GM19395 (cell line): Measurements from ENCODE around the gene VEZT.
A peak's percentile ranks its signal among the peaks of the same experiment; 100 is the strongest.
"Not testable (repeated sequence)": the region's sequence is repeated elsewhere in the genome, so short reads cannot be mapped to it uniquely, and the experiment has no call there.

ENCODE experiments used
- ATAC-seq: cut with Tn5 transposase; IDR thresholded peaks from one replicate; pipeline ENCODE4 v1.9.1; 2021; ENCODE audit warnings: mild to moderate bottlenecking, moderate library complexity; ENCODE audit not compliant: unreplicated experiment

VEZT gene, protein sequence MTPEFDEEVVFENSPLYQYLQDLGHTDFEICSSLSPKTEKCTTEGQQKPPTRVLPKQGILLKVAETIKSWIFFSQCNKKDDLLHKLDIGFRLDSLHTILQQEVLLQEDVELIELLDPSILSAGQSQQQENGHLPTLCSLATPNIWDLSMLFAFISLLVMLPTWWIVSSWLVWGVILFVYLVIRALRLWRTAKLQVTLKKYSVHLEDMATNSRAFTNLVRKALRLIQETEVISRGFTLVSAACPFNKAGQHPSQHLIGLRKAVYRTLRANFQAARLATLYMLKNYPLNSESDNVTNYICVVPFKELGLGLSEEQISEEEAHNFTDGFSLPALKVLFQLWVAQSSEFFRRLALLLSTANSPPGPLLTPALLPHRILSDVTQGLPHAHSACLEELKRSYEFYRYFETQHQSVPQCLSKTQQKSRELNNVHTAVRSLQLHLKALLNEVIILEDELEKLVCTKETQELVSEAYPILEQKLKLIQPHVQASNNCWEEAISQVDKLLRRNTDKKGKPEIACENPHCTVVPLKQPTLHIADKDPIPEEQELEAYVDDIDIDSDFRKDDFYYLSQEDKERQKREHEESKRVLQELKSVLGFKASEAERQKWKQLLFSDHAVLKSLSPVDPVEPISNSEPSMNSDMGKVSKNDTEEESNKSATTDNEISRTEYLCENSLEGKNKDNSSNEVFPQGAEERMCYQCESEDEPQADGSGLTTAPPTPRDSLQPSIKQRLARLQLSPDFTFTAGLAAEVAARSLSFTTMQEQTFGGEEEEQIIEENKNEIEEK

DNA sequence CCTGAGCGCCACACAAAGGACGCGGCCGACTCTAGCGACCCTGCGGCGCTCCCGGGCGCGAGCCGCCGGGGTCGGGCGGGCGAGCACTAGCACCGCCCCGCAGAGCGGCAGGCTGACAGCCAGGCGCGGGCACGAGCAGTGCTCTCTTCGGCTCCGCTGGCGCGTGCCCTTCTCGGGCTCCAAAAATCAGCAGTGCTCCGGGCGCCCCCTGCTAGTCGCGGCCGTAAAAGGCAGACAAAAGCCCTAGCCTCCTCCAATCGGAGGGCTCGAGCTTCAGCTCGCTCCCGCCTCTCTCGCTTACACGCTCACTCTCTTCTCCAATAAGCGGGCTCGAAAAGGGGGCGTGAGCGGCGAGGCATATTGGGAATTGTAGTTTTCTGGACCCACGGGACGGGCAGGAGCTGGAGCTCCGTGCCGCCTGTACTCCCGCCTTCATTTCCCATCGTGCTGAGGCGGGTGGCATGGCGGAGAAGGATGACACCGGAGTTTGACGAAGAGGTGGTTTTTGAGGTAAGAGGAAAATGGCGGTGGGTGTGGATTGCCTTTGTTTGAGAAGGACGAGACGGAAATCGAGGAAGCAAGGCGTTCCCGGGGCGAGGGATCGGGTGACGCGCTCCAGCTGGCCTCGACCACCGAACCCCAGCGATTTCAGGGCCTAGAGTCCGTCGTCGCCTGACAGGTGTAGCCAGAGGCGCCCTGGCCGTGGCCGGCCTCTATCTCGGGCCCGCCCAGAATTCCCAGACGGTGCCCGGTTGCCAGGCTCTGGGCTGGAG is at the start of gene VEZT, which contains the start of gene FGD6:
VEZT (plus strand) TSS at position 431 of the 773 bp plus-strand sequence; CDS start at position 475, 44 bp downstream.
FGD6 (minus strand) TSS at position 91 of the 773 bp plus-strand sequence. CDS start 227 bp downstream, outside the sequence.
- ATAC-seq = peak; percentile 93

DNA sequence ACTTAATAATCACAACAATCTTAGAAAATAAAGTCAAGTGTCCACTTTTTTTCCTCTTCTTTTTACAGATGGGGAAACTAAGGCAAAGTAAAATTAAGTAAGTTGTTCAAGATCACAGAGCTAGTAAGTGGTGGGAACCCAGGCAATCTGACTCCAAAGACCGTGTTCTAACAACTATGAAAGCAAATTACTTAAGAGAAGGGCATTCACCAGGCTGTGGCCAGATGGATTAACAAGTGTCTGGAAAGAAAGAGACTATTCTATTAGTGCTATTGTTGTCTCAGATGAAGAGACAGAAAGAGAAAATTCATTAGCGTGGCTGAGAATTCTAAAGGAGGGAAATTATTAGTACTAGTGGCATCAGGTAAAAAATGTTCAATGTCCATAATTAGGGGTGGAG is 48.9 kb upstream of the VEZT start:
- ATAC-seq = no peak

DNA sequence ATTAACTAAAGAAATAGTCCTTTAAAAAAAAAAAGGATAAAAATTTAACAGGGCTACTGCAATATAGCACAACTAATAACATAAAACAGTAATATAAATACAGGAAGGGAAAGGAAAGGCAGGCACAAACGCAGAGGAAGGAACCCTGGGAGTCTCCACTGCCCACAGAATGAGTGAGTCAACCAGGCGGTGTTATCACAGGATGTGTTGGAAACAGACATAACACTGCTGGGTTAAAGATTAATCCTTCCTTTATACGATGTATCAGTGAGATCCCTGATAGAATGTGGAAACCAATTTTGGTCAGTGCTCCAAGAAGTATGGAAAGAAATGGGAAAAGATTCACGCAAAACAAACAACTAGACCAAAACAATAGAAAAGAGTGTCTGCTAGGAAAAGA is 48.2 kb upstream of the VEZT start:
- ATAC-seq = no peak

DNA sequence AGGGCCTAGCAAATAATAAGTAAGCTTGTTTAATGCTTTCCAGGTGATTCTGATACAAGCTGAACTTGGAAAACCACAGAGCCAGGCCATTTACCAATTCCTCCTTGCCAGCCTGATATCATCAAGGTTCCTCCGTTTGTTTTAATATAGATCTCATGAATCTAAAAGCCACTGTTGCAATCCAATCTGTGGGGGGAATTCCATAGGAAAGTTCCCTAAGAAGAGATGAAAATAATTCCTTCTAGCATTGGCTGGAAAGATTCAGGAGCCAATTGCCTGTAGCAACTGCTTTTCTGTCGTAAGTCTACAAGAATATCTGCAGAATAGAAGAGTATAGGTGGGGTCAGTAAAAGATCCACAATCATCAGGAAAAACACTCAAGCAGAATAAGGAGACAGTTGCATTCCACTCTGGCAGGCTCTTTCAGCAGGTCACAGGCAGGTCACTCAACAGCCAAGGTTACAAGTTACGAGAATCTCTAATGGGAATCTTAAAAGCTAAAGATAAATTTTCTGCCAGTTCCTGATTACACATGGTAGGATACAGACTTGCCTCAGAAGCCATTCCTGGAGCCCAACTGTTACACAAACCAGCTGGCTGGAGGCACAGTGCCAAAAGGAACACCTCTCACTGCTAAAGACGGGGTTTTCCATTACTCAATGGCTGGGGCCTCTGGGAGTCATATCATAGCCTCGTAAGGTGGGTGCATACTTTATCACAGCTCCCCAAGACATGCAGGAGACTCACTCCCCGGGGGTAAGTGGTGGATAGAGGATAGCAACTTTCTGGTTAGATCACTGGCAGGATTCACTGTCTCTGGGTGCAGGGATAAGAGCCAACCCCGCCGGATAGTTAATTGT is 44.0 kb upstream of the VEZT start:
- no peak for ATAC-seq

DNA sequence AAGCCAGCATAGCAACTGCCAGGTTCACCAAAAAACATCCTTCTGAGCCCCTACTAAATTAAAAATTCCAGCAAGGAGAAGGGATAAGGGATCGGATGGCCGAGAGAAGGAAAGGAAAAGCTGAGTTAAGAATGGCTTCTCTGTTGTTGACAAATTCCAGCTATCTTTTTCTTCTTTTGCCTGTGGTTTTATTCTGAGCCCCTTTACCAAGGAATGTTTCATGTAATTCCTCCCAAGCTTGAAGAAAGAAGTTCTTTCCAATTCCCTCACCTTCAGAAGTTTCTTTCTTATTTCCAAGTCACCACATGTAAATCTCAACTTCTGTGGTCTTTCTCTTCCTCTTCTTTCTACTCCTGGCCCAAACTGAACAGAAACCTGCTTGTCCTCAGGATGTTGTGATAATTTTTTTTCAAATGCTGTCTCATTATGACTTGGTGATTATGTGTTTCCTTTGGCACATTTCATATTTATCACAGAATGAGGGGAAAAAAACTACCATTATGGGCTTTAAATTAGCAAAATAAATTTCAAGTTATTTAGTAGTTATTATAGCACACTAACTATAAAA is 40.3 kb upstream of the VEZT start:
- ATAC-seq = no peak

DNA sequence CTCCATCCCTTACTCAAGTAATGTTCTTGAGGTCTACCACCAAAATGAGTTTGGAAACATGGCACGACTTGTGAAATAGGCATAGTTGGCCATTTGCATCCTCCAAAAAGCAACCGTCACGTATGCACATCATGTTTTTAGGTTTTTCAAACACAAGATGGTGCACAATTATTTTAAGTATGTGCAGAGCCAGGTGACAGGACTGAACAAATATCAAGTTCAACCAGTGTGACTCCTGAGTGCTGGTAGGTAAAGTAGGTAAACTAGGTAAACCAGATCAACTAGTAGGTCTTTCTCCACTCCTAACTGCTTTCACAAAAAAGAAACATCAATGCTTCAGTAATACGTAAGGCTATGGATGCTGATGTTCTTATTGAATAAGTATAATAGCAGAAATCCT is 39.5 kb upstream of the VEZT start:
- ATAC-seq = no peak

DNA sequence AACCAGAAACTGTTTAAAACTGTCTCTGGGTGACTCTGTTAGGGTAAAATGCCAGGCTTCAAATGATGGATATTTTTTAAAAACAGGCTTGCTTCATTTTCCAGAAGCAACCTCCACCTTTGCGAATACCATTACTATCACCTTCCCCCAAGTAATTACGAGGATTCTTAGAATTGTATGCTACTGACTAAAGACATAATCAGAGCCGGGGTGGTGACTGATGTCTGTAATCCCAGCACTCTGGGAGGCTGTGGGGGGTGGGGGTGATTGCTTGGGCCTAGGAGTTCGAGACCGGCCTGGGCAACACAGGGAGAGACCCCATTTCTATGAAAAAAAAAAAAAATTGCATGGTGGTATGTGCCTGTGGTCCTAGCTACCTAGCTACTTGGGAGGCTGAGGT is 38.6 kb upstream of the VEZT start:
- ATAC-seq = no peak

DNA sequence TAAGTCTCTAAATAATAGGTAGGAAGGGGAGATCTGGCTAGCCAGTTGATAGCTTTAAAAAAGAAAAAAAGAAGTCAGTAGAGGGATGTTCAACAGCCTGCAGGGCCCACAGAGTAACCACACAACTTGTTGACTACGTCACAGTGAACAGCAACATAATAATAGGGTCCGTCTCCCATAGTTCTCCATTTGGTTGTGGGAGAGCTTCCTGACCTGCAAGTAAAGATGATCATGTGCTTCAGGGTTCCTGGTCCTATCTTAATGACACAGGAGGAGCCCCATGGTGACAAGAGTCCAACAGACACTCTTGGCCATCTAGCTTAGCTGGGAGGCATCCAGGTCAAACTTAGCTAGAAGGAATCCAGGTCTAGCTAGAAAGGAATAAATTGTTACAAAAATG is 36.5 kb upstream of the VEZT start:
- ATAC-seq = no peak

DNA sequence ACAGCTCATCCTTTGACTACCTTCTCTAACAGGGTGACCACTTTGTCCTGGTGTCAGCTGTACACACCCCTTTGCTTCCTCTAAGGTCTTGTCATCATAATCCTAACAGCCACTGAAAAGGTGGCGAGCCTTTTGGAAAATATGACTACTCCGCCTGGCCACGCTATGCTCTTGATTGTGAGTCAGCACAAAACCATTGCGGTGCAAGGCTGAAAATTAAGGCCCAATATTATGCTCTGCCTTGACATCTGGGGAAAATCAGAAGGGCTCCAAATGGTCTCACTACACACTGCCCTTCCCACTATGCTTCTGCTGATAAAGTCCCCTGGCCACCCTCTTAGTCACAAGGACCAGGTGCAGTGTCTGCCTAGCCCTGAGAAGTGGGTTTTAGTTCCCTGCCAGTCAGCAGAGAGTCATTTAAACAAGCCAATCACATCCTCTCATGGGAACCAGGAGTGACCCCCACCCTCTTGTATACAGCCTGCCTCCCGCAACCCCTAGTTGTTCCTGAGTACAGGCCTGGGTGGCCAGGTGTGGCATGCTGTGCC is 34.7 kb upstream of the VEZT start:
- ATAC-seq = no peak

DNA sequence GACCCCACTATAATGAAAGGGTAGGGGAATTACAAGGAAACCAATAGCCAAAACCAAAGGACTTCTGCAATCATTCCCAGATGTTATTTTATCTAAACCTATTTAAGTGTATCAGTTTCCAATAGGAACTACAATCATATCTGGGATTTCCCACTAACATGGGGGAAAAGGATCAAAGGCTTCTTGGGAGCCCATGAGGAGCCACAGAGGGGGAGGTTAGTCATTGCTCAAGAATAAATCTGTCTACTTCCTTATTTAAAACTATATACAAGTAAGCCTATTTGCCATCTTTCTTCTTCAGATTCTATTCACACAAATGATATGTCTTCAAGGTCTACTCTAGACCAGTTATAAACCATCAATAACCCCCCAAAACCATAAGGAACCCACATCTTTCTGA is 33.5 kb upstream of the VEZT start:
- no peak for ATAC-seq

DNA sequence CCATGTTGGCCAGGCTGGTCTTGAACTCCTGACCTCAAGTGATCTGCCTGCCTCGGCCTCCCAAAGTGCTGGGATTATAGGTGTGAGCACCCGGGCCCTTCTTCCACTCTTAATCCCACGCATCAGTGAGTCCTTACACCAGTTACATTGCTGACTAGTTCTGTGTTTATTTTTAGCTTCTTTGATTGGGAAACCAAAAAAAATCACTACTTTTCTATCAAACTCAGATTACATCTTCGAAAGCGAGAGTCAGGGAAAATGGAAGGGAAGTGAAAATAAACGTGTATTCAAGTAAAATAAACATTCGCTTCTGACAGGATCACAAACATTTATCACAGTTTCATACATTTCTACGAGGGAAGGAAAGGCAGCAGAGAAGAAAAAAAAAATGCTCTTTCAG is 32.5 kb upstream of the VEZT start:
- no peak for ATAC-seq

DNA sequence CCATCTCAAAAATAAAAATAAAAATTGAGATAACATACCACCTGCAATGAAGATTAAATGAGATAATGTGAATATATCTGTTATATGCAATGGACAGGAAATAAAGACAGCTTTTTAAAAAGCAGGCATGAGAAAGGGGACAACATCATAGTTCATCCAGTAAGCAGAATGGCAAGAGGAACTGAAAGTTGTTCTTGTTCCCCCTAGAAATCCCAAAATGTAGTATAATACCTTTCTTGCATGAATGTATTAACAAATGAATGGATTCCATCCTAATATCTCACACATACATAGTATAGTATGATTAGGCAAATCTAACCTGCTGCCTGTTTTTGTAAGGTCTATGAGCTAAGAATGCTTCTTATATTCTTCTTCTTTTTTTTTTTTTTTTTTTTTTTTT is 31.8 kb upstream of the VEZT start:
- no peak for ATAC-seq

DNA sequence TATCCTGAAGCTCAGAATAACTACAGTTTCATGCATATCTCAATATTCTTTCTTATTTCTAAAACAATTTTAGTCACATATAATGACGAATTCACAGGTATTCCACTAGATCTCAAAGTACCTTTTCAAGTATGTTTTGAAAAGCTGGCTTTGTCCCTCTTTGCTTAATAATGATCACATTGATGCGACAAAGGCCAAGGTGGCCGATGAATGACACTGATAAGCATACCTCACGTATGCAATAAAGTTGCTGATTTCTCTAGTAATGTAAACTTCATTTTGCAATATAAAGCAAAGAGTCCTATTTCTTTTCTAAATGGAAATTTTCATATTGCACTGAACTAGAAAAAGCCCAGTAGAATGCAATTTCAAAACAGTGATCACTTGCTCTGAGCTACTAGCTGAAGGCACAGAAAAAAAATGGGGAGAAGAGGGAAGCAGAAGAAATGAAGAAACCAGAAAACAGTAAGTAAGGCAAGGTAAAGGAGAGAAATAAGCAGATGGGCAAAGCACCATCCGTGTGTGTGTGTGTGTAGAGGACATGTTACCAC is 29.7 kb upstream of the VEZT start:
- ATAC-seq = no peak

DNA sequence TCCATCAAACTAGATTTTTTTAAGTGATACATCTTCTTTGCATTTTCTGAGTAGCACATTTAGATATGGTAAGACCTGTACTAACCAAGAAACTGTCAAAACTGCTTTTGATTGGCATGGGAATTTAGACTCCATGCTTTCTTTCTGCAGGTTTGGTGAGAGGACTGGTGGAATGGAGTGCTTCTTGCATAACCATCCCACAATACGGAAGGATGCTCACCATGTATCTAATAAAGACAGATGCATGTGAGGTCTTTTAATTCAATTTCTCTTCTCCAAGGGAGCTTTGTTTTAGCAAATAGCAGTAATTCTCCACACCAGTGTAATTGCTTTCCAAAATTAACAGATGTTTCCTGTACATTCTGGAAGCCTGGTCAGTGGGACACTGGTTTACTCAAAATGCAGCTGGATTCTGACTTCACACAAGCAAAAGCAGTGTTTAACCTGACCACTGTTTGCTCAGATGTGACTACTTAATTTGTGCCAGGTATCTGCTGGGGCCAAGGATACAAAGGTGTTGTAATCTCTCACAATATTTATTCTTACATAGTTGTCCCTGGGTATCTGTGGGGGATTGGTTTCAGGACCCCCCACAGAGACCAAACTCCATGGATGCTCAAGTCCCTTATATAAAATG is 26.4 kb upstream of the VEZT start:
- no peak for ATAC-seq

DNA sequence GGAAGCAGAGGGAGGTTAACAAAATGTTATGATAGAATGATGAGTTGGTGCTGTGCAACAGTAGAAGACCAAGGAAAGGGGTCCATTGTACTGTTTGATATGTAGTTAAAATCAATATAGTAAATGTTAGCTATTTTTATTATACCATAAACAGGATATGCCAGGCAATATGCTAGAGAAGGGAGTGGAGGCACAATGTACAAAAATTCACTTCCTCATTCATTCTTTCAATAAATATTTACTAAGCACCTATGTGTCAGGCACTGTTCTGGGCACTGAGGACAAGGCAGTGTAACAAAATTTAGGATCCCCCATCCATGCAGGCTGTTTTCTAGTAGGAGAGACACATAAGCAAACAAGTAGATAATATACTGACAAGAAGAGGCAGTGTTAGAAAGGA is 25.3 kb upstream of the VEZT start:
- no peak for ATAC-seq

DNA sequence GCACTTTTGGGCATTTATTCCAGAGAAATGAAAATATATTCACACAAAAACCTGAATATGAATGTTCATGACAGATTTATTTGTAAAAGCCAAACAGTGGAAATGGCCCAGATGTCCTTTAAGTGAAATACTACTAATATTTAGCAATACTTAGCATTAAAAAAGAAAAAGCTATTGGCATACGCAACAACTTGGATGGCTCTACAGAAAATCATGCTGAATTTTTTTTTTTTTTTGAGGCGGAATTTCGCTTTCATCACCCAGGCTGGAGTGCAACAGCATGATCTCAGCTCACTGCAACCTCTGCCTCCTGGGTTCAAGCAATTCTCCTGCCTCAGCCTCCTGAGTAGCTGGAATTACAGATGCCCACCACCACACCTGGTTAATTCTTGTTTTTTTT is 24.5 kb upstream of the VEZT start:
- no peak for ATAC-seq

DNA sequence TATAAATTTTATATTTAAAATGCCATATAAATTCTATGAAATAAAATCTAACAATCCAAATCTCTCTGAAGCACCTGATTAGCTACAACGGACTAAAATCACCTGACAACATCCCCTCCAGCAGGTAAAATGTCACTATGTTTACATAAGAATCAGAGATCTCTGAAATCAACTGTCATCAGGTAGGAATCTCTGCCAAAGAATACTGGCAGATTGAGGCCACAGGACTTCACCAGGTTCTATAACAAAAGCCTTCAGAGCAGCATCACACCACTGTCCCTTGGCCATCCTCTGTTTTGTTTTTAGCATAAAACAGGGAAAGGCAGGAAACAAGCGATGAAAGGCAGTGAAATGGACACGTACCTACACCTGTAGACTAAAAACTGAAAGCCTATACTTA is 22.5 kb upstream of the VEZT start:
- no peak for ATAC-seq

DNA sequence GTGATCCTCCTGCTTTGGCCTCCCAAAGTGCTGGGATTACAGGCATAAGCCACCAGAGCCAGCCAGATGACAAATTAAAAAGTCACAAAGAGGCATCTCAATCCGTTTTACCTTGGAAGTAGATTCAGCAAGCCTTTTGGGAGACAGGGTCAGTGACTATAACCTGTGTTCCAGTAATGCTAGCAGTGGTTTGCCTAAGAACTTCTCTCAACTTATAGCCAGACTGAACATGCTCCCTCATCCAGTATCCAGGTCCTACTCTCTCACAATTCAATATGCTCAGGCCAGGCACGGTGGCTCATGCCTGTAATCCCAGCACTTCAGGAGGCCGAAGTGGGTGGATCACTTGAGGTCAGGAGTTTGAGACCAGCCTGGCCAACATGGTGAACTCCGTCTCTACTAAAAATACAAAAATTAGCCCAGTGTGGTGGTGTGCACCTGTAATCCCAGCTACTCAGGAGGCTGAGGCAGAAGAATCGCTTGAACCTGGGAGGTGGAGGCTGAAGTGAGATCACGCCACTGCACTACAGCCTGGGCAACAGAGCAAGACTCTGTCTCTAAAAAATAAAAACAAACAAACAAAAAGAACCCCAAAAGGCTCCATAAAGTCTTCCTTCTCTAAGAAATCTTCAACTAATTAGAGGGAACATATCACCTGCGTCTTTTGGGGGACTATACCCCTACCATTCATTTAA is 20.6 kb upstream of the VEZT start:
- ATAC-seq = not testable (repeated sequence)
